ENCODE results near the gene WDFY2.

The WDFY2 gene

GRCh38 chr13:51697855-51698254, 113.6 kb downstream of the WDFY2 start:
- Mint-ChIP-seq H3K27ac (no peak overlapping the region), H3K4me1 (ENCODE audit: low read depth) (no peaks in the 10 kb centered on the region), H3K27me3 (no peaks in the 10 kb centered on the region), H3K4me3 (no peak overlapping the region), H3K36me3 (ENCODE audit: low read depth) (peaks cover 3% of the 10 kb centered on the region), H3K9me3 (no peaks in the 10 kb centered on the region)
- DNase-seq = no peak

- Mint-ChIP-seq H3K9me3 (no peaks in the 10 kb centered on the region), H3K4me3 (no peak overlapping the region)
Observed at GRCh38 chr13:51698352-51698751, 114.1 kb downstream of the WDFY2 start.

GRCh38 chr13:51704399-51705313, 120.4 kb downstream of the WDFY2 start:
- Mint-ChIP-seq H3K36me3 (ENCODE audit: low read depth) (peaks cover 33% of the 10 kb centered on the region), H3K27ac (no peak overlapping the region), H3K9me3 (no peaks in the 10 kb centered on the region), H3K4me3 (no peak overlapping the region), H3K27me3 (no peaks in the 10 kb centered on the region), H3K4me1 (ENCODE audit: low read depth) (no peaks in the 10 kb centered on the region)
- no peak for DNase-seq

More at GRCh38 chr13:51698352-51698751, 114.1 kb downstream of the WDFY2 start:
- H3K27ac Mint-ChIP-seq = no peak overlapping the region
- H3K27me3 Mint-ChIP-seq = no peaks in the 10 kb centered on the region
- no peaks in the 10 kb centered on the region for H3K4me1 Mint-ChIP-seq (ENCODE audit: low read depth)
- no peak for DNase-seq
- peaks cover 5% of the 10 kb centered on the region for H3K36me3 Mint-ChIP-seq (ENCODE audit: low read depth)

GRCh38 chr13:51707461-51707860, 123.2 kb downstream of the WDFY2 start:
- Mint-ChIP-seq H3K27ac (no peak overlapping the region), H3K9me3 (no peaks in the 10 kb centered on the region), H3K4me1 (ENCODE audit: low read depth) (no peaks in the 10 kb centered on the region), H3K27me3 (no peaks in the 10 kb centered on the region), H3K36me3 (ENCODE audit: low read depth) (peaks cover 33% of the 10 kb centered on the region), H3K4me3 (no peak overlapping the region)
- no peak for DNase-seq

GRCh38 chr13:51713807-51714206, 129.5 kb downstream of the WDFY2 start:
- Mint-ChIP-seq H3K36me3 (ENCODE audit: low read depth) (peaks cover 1% of the 10 kb centered on the region), H3K9me3 (no peaks in the 10 kb centered on the region), H3K4me1 (ENCODE audit: low read depth) (peaks cover 2% of the 10 kb centered on the region), H3K27ac (no peak overlapping the region), H3K27me3 (no peaks in the 10 kb centered on the region), H3K4me3 (no peak overlapping the region)
- no peak for DNase-seq

GRCh38 chr13:51714663-51715168, 130.5 kb downstream of the WDFY2 start:
- Mint-ChIP-seq H3K36me3 (ENCODE audit: low read depth) (peaks cover 1% of the 10 kb centered on the region), H3K4me3 (no peak overlapping the region), H3K27ac (no peak overlapping the region), H3K9me3 (no peaks in the 10 kb centered on the region), H3K27me3 (no peaks in the 10 kb centered on the region), H3K4me1 (ENCODE audit: low read depth) (peaks cover 2% of the 10 kb centered on the region)
- no peak for DNase-seq

GRCh38 chr13:51715613-51716012, 131.4 kb downstream of the WDFY2 start:
- no peaks in the 10 kb centered on the region for H3K9me3 Mint-ChIP-seq
- H3K36me3 Mint-ChIP-seq (ENCODE audit: low read depth) = peaks cover 1% of the 10 kb centered on the region
- H3K27me3 Mint-ChIP-seq = no peaks in the 10 kb centered on the region
- H3K4me1 Mint-ChIP-seq (ENCODE audit: low read depth) = peaks cover 2% of the 10 kb centered on the region
- H3K27ac Mint-ChIP-seq = no peak overlapping the region
- no peak for DNase-seq
- H3K4me3 Mint-ChIP-seq = no peak overlapping the region

GRCh38 chr13:51717786-51718398, 133.6 kb downstream of the WDFY2 start:
- no peak overlapping the region for H3K27ac Mint-ChIP-seq
- no peaks in the 10 kb centered on the region for H3K27me3 Mint-ChIP-seq
- H3K36me3 Mint-ChIP-seq (ENCODE audit: low read depth) = peaks cover 5% of the 10 kb centered on the region
- H3K4me1 Mint-ChIP-seq (ENCODE audit: low read depth) = peaks cover 5% of the 10 kb centered on the region
- H3K9me3 Mint-ChIP-seq = no peaks in the 10 kb centered on the region
- DNase-seq = no peak
- H3K4me3 Mint-ChIP-seq = no peak overlapping the region

- H3K27me3 Mint-ChIP-seq = no peaks in the 10 kb centered on the region
- H3K36me3 Mint-ChIP-seq (ENCODE audit: low read depth) = peaks cover 7% of the 10 kb centered on the region
- DNase-seq = no peak
- H3K4me3 Mint-ChIP-seq = no peak overlapping the region
- peaks cover 5% of the 10 kb centered on the region for H3K4me1 Mint-ChIP-seq (ENCODE audit: low read depth)
- H3K9me3 Mint-ChIP-seq = no peaks in the 10 kb centered on the region
- H3K27ac Mint-ChIP-seq = no peak overlapping the region
Observed at GRCh38 chr13:51719394-51719793, 135.1 kb downstream of the WDFY2 start.

GRCh38 chr13:51721496-51721895, 137.2 kb downstream of the WDFY2 start:
- no peaks in the 10 kb centered on the region for H3K9me3 Mint-ChIP-seq
- no peaks in the 10 kb centered on the region for H3K27me3 Mint-ChIP-seq
- no peak overlapping the region for H3K27ac Mint-ChIP-seq
- no peak for DNase-seq
- peaks cover 3% of the 10 kb centered on the region for H3K4me1 Mint-ChIP-seq (ENCODE audit: low read depth)
- no peak overlapping the region for H3K4me3 Mint-ChIP-seq
- peaks cover 13% of the 10 kb centered on the region for H3K36me3 Mint-ChIP-seq (ENCODE audit: low read depth)

GRCh38 chr13:51723529-51723928, 139.3 kb downstream of the WDFY2 start:
- Mint-ChIP-seq H3K4me1 (ENCODE audit: low read depth) (peaks cover 3% of the 10 kb centered on the region), H3K27me3 (no peaks in the 10 kb centered on the region), H3K4me3 (no peak overlapping the region), H3K36me3 (ENCODE audit: low read depth) (peaks cover 27% of the 10 kb centered on the region), H3K9me3 (no peaks in the 10 kb centered on the region), H3K27ac (no peak overlapping the region)
- no peak for DNase-seq

GRCh38 chr13:51724721-51725120, 140.5 kb downstream of the WDFY2 start:
- no peak overlapping the region for H3K27ac Mint-ChIP-seq

GRCh38 chr13:51726446-51727193, 142.4 kb downstream of the WDFY2 start:
- H3K27ac Mint-ChIP-seq = no peak overlapping the region
- no peak overlapping the region for H3K4me3 Mint-ChIP-seq
- peaks cover 23% of the 10 kb centered on the region for H3K36me3 Mint-ChIP-seq (ENCODE audit: low read depth)
- no peak for DNase-seq
- no peaks in the 10 kb centered on the region for H3K4me1 Mint-ChIP-seq (ENCODE audit: low read depth)
- H3K27me3 Mint-ChIP-seq = no peaks in the 10 kb centered on the region
- H3K9me3 Mint-ChIP-seq = no peaks in the 10 kb centered on the region

More at GRCh38 chr13:51724721-51725120, 140.5 kb downstream of the WDFY2 start:
- no peak for DNase-seq
- Mint-ChIP-seq H3K4me1 (ENCODE audit: low read depth) (peaks cover 3% of the 10 kb centered on the region), H3K4me3 (no peak overlapping the region), H3K27me3 (no peaks in the 10 kb centered on the region), H3K9me3 (no peaks in the 10 kb centered on the region), H3K36me3 (ENCODE audit: low read depth) (peaks cover 25% of the 10 kb centered on the region)

- peaks cover 26% of the 10 kb centered on the region for H3K36me3 Mint-ChIP-seq (ENCODE audit: low read depth)
- DNase-seq = no peak
- H3K4me3 Mint-ChIP-seq = no peak overlapping the region
- no peaks in the 10 kb centered on the region for H3K4me1 Mint-ChIP-seq (ENCODE audit: low read depth)
- H3K9me3 Mint-ChIP-seq = no peaks in the 10 kb centered on the region
- no peak overlapping the region for H3K27ac Mint-ChIP-seq
- no peaks in the 10 kb centered on the region for H3K27me3 Mint-ChIP-seq
Observed at GRCh38 chr13:51727634-51728274, 143.5 kb downstream of the WDFY2 start.

All from activated T-cell treated with anti-CD3 and anti-CD28 coated beads, Interleukin-2, amount 50 U/mL, for 24 hours (primary cell).